K562 (cell line): ENCODE results near the gene TEX54. TPM values are rescaled to one million over a fixed set of nuclear protein-coding genes. Genes with fewer than 3 reads are reported as not detected.
A peak's percentile ranks its signal among the peaks of the same experiment; 100 is the strongest.

Experiments
- ESRRA ChIP-seq: fragments of 450-650 bp; IDR thresholded peaks from 2 replicates; pipeline ENCODE4 v1.6.1; 2014; ENCODE audit warnings: low read depth, mild to moderate bottlenecking, moderate library complexity, borderline replicate concordance
- FOXK1 ChIP-seq: sonication (generic); formaldehyde crosslinking; IDR thresholded peaks from 2 replicates; pipeline ENCODE4 v1.8.0; 2022; ENCODE audit warnings: missing genetic modification reagents, mild to moderate bottlenecking, borderline replicate concordance
- GMEB1 ChIP-seq: fragments of 250-450 bp; sonication (Bioruptor Pico); IDR thresholded peaks from 2 replicates; pipeline ENCODE4 v1.4.0; 2020; ENCODE audit warnings: mild to moderate bottlenecking
- HMGN3 ChIP-seq: IDR thresholded peaks from 2 replicates; pipeline ENCODE4 v1.6.1; 2011; ENCODE audit warnings: borderline replicate concordance, low read depth, mild to moderate bottlenecking, mixed read lengths, low read length; ENCODE audit not compliant: insufficient read length; ENCODE audit errors: extremely low read depth
- MAZ ChIP-seq, 2 experiments: fragments of 450-650 bp in 1 of 2; sonication (generic) in 1 of 2; formaldehyde crosslinking; IDR thresholded peaks in 1 of 2; conservative IDR thresholded peaks in 1 of 2; 2 replicates each; pipeline versions ENCODE4 v1.4.0 to v1.5.0; 2020; ENCODE audit warnings: mild to moderate bottlenecking in 1 of 2, missing genetic modification reagents in 1 of 2
- MTA1 ChIP-seq: fragments of 450-650 bp; IDR thresholded peaks from 2 replicates; pipeline ENCODE4 v1.6.1; 2017; ENCODE audit warnings: borderline replicate concordance
- MTA3 ChIP-seq: fragments of 450-650 bp; formaldehyde crosslinking; IDR thresholded peaks from 2 replicates; pipeline ENCODE4 v1.6.1; 2017; ENCODE audit warnings: mild to moderate bottlenecking, borderline replicate concordance
- MYBL2 ChIP-seq, 2 experiments: fragments of 450-650 bp in 1 of 2; sonication (generic) in 1 of 2; formaldehyde crosslinking in 1 of 2; IDR thresholded peaks; 2 replicates each; pipeline versions ENCODE4 v1.6.1 to v1.8.1; 2017 to 2022; ENCODE audit warnings: borderline replicate concordance in 1 of 2, inconsistent platforms in 1 of 2, low read depth in 1 of 2, mild to moderate bottlenecking in 1 of 2, missing genetic modification reagents in 1 of 2, moderate library complexity in 1 of 2
- PML ChIP-seq: IDR thresholded peaks from 2 replicates; pipeline ENCODE4 v1.6.1; 2012; ENCODE audit warnings: low read length, inconsistent platforms
- POLR2G ChIP-seq: fragments of 200-400 bp; formaldehyde crosslinking; IDR thresholded peaks from 2 replicates; pipeline ENCODE4 v1.6.1; 2017; ENCODE audit warnings: low read depth, mild to moderate bottlenecking, antibody characterized with exemption, low read length, moderate library complexity
- PYGO2 ChIP-seq: fragments of 450-650 bp; IDR thresholded peaks from 2 replicates; pipeline ENCODE4 v1.6.1; 2016; ENCODE audit warnings: mild to moderate bottlenecking, missing genetic modification characterization, moderate library complexity, missing compliant biosample characterization
- SMARCA4 ChIP-seq: fragments of 450-650 bp; IDR thresholded peaks from 2 replicates; pipeline ENCODE4 v1.6.1; 2016
- SNIP1 ChIP-seq: fragments of 450-650 bp; IDR thresholded peaks from 2 replicates; pipeline ENCODE4 v1.7.1; 2017; ENCODE audit warnings: low read depth, mild to moderate bottlenecking
- SREBF1 ChIP-seq: fragments of 150-350 bp; IDR thresholded peaks from 2 replicates; pipeline ENCODE4 v1.6.1; 2014; ENCODE audit warnings: antibody characterized with exemption, low read depth, low read length, borderline replicate concordance
- TCF3 ChIP-seq: sonication (generic); formaldehyde crosslinking; IDR thresholded peaks from 2 replicates; pipeline ENCODE4 v1.4.0; 2020; ENCODE audit warnings: mild to moderate bottlenecking, missing genetic modification reagents
- TFAM ChIP-seq: fragments of 250-450 bp; sonication (Bioruptor Pico); conservative IDR thresholded peaks from 2 replicates; pipeline ENCODE4 v1.5.0; 2021; ENCODE audit warnings: mild to moderate bottlenecking, moderate library complexity
- ZNF24 ChIP-seq: fragments of 450-650 bp; IDR thresholded peaks from 2 replicates; pipeline ENCODE4 v1.6.1; 2016
- ZNF431 ChIP-seq: sonication (generic); formaldehyde crosslinking; IDR thresholded peaks from 2 replicates; pipeline ENCODE4 v1.8.0; 2022; ENCODE audit warnings: mild to moderate bottlenecking, missing genetic modification reagents
- ZNF830 ChIP-seq: fragments of 250-450 bp; sonication (Bioruptor Pico); IDR thresholded peaks from 2 replicates; pipeline ENCODE4 v1.5.0; 2021; ENCODE audit warnings: mild to moderate bottlenecking
- polyA plus RNA-seq, 8 experiments: library from polyadenylated mRNA; depleted of rRNA in 4 of 8; stranded (reverse) in 5 of 8; unstranded in 3 of 8; fragments of >200 nt; fragmentation: Nextera tagmentation in 2 of 8; fragmentation: Illumina TruSeq in 1 of 8; extraction: Ambion mirVana in 2 of 8; extraction: Trizol in 1 of 8; gene quantifications; 2 replicates each; pipeline versions ENCODE4 v1.2.1 to v1.2.3, GENCODE V29; 2011 to 2014; ENCODE audit warnings: inconsistent platforms in 1 of 8, missing spikeins in 1 of 8
- total RNA-seq, 7 experiments: library from RNA; depleted of rRNA in 6 of 7; stranded (reverse); fragments of >200 nt in 6 of 7; fragmentation: Illumina TruSeq in 2 of 7; extraction: Trizol in 2 of 7; gene quantifications; 2 replicates each; pipeline versions ENCODE4 v1.2.1 to v1.2.3, GENCODE V29; 2011 to 2021; ENCODE audit warnings: low replicate concordance in 1 of 7
- TF ChIP-seq, protein P1 (sequence below): sonication (generic); formaldehyde crosslinking; IDR thresholded peaks from 2 replicates; pipeline ENCODE4 v1.8.0; 2023; ENCODE audit warnings: missing genetic modification reagents, mild to moderate bottlenecking, borderline replicate concordance
- TF ChIP-seq, protein P2 (sequence below): sonication (generic); formaldehyde crosslinking; IDR thresholded peaks from 2 replicates; pipeline ENCODE4 v1.9.0; 2022; ENCODE audit warnings: mild to moderate bottlenecking, missing genetic modification reagents

The TEX54 gene
- total and polyA plus RNA-seq, 9 of the 15 experiments (the other 6 are each of a cell fraction or from before 2014, with no cell fraction given) = not detected

GRCh38 chr11:62855571-62856332, 23.1 kb upstream of the TEX54 start (continued):
- TF ChIP-seq PYGO2 (no peak), MYBL2 (IDR thresholded peaks at IDR 0.05; ENCODE audit: low read depth) (no peak), MYBL2 (CRISPR knock-in tag; IDR thresholded peaks at IDR 0.05; ENCODE audit: borderline replicate concordance) (no peak), MAZ (CRISPR knock-in tag; conservative IDR thresholded peaks at IDR 0.05 in 1 of 2, IDR thresholded peaks at IDR 0.05 in 1 of 2) (peak; percentile 38 to 47; a peak in 3 of 4 replicates), MTA3 (peak; percentile 100), TFAM (CRISPR knock-in tag) (no peak), GMEB1 (CRISPR knock-in tag) (peak; percentile 44; the same call in 1 of the 2 replicates), HMGN3 (peak; percentile 91), TCF3 (CRISPR knock-in tag) (peak; percentile 55), PML (peak; percentile 99), ZNF830 (CRISPR knock-in tag) (peak; percentile 62; the same call in 1 of the 2 replicates), POLR2G (peak; percentile 98), FOXK1 (peak; percentile 98), ZNF24 (peak; percentile 46; the same call in 1 of the 2 replicates), SREBF1 (no peak), ZNF431 (CRISPR knock-in tag) (peak; percentile 86), ESRRA (peak; percentile 95), SMARCA4 (peak; percentile 5; the same call in 1 of the 2 replicates), MTA1 (no peak; the same call in 1 of the 2 replicates), SNIP1 (no peak)
- TF ChIP-seq, protein P1, sequence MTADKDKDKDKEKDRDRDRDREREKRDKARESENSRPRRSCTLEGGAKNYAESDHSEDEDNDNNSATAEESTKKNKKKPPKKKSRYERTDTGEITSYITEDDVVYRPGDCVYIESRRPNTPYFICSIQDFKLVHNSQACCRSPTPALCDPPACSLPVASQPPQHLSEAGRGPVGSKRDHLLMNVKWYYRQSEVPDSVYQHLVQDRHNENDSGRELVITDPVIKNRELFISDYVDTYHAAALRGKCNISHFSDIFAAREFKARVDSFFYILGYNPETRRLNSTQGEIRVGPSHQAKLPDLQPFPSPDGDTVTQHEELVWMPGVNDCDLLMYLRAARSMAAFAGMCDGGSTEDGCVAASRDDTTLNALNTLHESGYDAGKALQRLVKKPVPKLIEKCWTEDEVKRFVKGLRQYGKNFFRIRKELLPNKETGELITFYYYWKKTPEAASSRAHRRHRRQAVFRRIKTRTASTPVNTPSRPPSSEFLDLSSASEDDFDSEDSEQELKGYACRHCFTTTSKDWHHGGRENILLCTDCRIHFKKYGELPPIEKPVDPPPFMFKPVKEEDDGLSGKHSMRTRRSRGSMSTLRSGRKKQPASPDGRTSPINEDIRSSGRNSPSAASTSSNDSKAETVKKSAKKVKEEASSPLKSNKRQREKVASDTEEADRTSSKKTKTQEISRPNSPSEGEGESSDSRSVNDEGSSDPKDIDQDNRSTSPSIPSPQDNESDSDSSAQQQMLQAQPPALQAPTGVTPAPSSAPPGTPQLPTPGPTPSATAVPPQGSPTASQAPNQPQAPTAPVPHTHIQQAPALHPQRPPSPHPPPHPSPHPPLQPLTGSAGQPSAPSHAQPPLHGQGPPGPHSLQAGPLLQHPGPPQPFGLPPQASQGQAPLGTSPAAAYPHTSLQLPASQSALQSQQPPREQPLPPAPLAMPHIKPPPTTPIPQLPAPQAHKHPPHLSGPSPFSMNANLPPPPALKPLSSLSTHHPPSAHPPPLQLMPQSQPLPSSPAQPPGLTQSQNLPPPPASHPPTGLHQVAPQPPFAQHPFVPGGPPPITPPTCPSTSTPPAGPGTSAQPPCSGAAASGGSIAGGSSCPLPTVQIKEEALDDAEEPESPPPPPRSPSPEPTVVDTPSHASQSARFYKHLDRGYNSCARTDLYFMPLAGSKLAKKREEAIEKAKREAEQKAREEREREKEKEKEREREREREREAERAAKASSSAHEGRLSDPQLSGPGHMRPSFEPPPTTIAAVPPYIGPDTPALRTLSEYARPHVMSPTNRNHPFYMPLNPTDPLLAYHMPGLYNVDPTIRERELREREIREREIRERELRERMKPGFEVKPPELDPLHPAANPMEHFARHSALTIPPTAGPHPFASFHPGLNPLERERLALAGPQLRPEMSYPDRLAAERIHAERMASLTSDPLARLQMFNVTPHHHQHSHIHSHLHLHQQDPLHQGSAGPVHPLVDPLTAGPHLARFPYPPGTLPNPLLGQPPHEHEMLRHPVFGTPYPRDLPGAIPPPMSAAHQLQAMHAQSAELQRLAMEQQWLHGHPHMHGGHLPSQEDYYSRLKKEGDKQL (CRISPR knock-in tag) = no peak
- TF ChIP-seq, protein P2, sequence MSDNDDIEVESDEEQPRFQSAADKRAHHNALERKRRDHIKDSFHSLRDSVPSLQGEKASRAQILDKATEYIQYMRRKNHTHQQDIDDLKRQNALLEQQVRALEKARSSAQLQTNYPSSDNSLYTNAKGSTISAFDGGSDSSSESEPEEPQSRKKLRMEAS (CRISPR knock-in tag) = peak; percentile 99
